Embryonic facial prominence (tissue), 1 donor: ENCODE results near the gene NID2.

Source experiments
- DNase-seq: peaks from one replicate; pipeline ENCODE4 v3.0.0-alpha.2; 2016; ENCODE audit errors: extremely low spot score

The NID2 gene

DNA sequence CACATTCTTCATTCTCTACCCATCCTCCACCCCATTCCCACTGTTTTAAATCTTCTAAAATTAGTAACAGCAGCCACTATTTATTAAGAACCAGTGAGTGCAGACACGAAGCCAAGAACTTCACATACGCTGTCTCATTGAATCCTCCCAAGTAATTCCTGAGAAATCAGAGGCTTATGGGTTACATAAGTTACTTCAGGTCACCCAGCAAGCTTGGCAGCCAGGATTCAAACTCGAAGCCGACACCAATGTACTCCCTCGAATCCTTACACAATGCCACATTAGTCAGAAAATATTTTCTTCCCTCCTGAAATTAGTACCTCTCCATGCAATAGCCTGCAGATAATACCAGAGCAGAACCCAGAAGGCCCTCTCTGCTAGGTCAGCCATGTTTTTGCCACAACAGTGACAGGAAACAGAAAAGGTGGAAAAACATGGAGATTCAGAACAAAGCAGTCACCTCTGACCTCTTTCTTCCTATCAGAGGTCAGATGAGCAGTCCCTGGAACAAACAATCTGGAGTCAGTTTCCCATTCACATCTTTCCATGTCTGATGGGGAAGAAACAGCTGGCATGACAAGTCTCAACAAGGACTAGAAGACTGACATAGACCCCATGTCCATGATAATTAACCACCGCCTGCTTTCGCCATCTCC, 16.4 kb downstream of the NID2 start:
- DNase-seq: no peak

DNA sequence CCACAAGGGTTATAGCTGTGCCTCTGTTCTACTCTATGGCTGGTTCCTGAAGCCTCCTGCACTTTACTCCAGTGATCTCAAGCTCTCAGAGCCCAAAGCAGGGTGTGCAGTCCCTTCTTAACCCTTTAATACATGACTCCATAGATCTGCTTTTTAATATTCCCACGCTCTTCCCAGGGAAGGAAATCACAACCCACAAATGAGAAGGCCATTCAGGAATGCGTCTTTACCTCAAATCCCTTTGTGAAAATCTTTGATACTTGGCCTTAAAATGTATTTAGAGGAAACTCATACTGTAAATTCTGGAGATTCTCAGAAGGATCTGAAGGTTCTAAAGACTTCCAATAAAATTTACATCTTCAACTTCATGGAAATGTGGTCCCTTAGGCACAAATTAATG, 17.0 kb downstream of the NID2 start:
- DNase-seq: no peak

DNA sequence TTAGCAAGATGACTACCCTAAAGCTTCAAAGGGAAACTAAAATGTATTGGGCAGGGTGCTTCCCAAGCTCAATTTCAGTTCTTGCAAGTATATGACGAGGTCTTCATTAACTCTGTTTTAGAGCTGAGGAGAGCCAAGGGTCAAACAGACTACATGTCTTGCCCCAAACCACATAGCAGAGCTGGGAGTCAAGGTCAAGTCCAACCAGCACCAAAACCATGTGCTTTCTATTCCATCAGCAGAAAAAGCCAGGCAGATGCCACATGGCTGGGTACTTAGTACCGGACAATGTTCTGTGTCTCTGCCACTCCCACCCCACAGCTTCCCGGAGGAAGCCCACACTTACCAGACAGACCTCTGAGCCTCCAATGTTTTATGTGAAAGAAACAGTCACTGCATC, 17.6 kb downstream of the NID2 start:
- DNase-seq: no peak

DNA sequence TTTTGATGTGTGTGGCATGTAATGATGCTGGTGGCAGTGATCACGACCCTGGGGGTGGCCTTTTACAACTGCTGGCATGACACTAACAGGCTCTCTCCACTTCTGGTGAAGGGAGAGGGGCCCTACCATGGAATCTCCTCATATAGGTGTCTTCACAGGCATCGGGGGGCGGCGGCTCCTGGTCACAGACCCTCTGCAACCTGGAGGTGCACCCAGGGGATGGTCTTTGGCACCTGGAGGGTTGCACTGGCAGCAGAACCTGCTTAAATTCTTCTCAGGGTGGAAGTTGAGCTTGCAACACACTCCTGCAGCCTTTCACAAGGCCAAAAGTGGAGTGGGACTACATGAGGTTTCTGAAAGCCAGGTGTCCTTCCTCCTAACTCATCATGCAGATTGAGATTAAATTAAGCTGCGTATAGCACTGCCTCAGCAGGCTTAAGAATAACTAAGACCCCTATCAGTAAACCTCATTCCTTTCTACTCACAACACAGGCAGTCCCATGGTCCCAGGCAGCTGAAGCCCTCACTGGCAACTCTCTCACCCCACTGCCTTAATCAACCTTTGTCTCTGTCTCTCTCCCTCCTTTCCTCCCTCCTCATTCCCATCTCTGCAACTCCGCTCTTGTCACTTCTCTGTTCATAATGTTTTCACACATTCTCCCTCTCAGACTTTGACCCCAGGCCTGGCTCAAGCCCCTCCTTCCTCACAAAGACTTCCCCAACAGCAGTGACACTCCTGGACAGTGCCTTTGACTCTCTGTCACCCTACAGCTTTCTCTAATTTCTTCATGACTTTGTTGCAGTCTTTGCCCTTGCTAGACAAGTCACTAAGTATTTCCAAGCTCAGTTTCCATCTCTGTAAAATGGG, 18.9 kb downstream of the NID2 start:
- no peak for DNase-seq

DNA sequence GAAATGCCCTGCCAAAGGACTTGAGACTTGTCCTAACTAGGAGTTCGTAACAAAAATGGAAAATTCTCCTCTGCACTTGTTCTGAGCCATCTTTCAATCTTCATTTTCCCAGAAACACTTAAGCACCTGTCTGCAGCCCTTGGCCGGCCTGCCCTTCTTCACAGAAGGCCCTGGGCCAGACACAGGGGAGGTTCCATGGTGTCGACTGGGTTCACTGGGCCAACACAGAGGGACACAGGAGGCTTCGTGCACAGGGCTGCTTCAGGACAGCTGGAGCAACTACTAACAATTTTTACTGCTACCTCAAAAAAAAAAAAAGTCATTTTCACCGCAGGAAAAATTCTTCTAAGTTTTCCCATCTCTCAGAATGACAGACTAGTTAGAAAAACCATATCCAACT, 19.6 kb downstream of the NID2 start:
- no peak for DNase-seq

GRCh38 chr14:52048641-52049204, 20.1 kb downstream of the NID2 start:
- DNase-seq: no peak

DNA sequence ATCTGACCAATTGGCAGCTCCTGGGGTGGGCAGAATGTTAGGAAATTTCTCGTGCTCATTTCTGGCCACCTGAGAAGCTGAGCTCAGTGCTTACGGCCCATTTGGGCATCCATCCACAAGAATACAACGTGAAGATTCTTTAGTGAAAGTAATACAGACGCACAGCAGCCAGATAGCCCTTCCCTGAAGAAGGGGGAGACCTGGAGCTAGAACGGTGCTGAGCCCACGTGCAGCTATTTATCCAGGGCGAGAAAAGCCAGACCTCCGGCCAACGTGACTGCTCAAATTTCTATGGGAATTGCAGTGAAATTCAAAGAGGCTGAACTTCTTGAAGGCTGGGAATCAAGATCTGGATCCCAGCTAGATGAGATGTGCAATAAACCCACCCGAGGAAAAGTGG, 20.7 kb downstream of the NID2 start:
- DNase-seq: no peak

GRCh38 chr14:52046376-52046917, 22.4 kb downstream of the NID2 start:
- DNase-seq: no peak

DNA sequence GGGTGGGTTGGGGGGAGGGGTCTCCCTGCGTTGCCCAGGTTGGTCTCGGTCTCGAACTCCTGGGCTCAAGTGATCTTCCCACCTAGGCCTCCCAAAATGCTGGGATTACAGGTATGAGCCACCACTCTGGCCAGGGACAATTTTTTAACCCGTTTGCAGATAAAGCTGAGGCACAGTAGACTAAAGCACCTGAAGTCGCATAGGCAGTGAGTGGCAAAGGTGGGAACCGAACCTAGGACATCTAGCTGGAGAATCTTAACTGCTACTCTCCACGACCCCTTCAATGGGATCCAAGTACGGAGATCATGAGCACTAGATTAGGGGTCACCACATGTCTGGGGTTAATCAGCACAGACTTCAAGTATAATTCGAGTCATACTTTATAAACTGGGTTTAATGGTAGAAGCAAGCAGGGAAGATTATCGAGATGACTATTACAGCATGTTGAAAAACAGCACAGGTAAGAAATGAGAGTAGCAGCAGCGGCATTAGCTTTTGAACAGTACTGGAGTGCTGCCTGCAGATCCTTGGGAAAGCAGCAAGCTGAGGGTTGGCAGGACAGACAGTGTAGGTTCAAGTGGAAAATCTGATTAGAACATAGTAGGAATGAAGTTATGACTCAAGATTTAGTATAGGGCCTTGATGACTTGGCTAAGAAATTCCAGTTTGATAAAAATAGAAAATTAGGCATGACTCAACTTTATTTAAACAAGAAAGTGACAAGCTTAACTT, 23.9 kb downstream of the NID2 start:
- no peak for DNase-seq

DNA sequence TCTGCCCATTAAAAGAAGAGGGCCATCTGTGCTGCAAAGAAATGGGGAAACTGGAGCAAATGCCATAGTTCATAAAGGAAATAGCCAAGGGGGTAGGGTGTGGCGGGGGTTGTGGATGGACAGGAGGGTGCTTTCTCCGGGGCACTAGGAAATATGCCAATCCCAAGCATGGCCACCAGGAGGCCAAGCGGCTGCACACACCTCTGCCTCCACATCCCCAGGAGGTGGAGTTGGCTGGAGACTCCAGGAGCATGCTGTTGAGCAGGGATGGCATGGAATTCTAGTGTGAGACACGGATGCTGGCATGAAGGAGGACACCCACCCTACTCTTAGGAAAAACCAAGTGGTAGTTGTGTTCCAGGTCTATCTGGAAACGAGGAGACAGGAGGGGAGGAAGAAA, 25.2 kb downstream of the NID2 start:
- DNase-seq: no peak

DNA sequence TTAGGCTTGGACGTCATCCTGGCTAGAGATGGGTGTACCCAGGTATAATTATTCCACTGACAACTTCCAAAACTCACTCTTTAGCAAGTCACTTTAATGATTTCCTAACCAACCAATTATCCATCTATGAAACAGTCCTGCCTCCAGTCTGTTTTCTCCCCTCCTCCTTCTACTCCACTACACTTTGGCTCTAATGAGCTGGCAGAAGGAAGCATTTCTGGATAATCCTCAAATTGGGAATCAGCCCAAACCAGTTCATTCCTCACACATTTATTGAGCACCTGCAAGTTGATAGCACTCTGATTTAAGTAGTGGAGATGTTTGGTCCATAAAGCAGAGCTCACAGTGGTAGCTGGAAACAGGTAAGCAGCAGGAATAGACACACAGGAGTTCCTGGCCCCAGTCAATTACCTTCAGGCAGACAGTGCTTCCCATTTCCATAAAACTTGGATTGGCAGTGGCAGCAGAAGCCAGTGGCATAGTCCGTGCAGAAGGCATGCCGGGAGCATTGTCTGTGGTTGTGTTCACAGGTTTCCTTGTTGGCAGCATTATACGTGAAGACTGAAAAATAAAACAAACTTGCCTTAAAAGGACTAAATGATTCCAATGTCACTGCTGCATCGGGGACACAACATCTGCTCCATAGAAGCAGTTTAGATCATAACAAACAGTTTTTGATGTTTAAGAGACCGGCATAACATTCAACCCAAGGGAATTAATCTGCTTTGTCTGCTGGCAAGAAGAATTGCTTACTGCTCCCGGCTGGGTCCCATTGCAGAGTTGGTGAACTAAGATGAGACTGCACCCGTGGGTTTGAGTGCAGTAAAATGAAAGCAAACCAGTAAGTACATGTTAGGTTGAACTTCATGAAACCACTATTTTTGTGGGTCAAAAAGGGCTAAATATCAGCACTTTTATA, 26.2 kb downstream of the NID2 start:
- no peak for DNase-seq

DNA sequence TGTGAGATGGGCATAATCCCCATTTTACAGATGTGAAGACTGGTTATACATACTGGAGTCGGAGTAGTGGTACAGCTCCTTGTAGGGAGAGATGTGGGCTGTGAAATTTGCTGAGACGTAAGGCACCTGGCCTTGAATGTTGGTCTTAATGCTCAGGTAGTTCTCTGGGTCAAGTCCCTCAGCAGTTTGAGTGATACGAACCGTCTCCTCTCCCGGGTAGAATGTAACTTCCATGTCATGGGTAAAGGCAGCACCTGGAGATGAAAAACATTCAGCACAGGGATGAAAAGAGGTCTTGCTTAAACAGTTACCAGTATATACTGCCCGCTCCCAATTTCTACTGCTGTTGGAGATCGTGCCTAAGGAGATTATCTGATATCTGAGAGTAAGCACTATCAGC, 28.3 kb downstream of the NID2 start:
- no peak for DNase-seq

GRCh38 chr14:52039124-52039815, 29.6 kb downstream of the NID2 start:
- no peak for DNase-seq

DNA sequence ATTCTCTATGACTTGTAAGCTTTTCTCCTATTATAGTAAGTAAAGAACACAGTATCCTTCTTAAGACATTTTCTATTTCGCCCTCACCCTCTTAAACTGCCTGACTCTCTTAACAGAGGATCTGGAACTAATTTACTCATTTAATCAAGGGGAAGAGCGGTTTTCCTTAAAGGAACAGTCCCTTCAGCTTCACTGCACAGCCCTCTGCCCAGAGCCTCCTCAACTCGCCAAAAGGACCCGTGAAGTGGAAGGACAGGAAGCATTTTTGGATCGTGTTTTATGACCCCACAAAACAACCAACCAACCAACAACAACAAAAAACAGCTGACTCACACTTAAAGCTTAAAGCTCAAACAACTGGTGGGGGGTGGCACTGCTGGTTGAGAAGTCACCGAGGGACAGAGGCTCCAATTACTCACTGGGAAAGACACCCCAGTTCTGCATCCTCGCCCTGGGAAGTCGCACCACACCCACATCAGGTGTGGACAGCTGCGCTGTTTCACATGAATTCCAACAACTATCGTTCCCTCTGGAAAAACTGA, 35.7 kb downstream of the NID2 start:
- peak; percentile 57 for DNase-seq

- no peak for DNase-seq
Observed at GRCh38 chr14:52032204-52032801, 36.6 kb downstream of the NID2 start.

GRCh38 chr14:52031781-52032180, 37.1 kb downstream of the NID2 start:
- DNase-seq: no peak

DNA sequence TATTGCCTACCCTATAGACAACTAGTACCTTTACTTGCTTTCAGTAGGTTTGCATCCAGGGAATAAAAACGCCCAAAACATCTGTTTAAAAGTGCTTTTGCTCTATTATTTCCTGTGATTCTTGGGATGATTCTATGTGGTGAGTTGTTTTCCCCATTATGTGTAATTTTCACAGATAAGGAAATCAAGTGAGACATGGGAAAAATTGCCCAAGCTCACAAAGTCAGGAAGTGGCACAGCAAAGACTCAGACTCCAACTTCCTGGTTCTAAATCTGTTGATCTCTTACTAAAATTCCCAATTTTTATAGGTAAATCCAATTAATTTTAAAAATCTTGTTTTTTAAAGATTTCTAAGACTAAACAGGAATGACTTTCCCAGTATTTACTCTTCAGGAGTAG, 39.0 kb downstream of the NID2 start:
- no peak for DNase-seq

GRCh38 chr14:52026901-52027300, 42.0 kb downstream of the NID2 start:
- DNase-seq: no peak

DNA sequence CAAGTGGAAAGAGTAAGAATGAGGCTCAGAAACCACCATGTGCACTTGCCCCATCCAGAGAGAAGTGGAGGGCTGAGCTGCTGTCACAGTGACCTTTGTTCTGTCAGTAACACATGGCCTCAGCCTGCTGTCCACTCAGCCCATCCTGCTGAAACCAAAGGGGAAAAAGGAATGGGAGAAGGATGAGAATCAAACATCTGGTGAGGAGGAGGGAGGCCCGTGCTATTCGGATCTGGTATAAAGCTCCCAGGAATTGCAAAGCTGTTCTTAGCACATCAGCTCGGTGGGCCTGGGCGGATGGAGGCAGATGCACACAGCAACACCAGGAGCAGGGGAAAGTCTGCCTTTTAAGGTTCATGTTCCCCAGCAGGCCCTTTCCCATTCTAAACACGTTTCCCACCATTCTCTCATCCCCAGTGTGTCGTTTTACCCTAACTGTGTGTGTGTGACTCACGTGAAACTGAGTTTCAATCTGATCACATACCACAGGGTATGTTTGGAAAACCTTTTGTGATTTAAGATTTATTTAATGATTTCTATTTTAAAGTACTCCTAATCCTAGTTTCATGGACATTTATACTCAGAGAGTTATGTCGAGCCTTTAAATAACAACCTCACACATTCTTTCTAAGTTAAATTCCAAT, 42.7 kb downstream of the NID2 start:
- no peak for DNase-seq
